HepG2 (cell line): ENCODE measurements around the gene MCAM. TPM values are rescaled to one million over a fixed set of nuclear protein-coding genes. Genes with fewer than 3 reads are reported as not detected.

ENCODE experiments used
- ATAD3A ChIP-seq: sonication (generic); formaldehyde crosslinking; IDR thresholded peaks from 2 replicates; pipeline ENCODE4 v1.4.0; 2020; ENCODE audit warnings: missing genetic modification reagents
- ATF7-NPFF ChIP-seq: sonication (generic); formaldehyde crosslinking; IDR thresholded peaks from 2 replicates; pipeline ENCODE4 v1.8.1; 2023; ENCODE audit warnings: mild to moderate bottlenecking, low read depth, missing genetic modification reagents, moderate library complexity
- CHD2 ChIP-seq: IDR thresholded peaks from 2 replicates; pipeline ENCODE4 v1.6.1; 2011; ENCODE audit warnings: low read depth, low read length, improper control_type of control experiment
- ERF ChIP-seq: IDR thresholded peaks from 2 replicates; pipeline ENCODE4 v1.6.1; 2018; ENCODE audit warnings: missing biosample characterization, missing genetic modification reagents
- HDAC2 ChIP-seq: sonication (generic); formaldehyde crosslinking; IDR thresholded peaks from 2 replicates; pipeline ENCODE4 v1.4.0; 2020; ENCODE audit warnings: missing genetic modification reagents
- HINFP ChIP-seq: sonication (generic); formaldehyde crosslinking; IDR thresholded peaks from 2 replicates; pipeline ENCODE4 v1.4.0; 2020; ENCODE audit warnings: low read depth, mild to moderate bottlenecking, missing genetic modification reagents
- HNRNPL ChIP-seq: fragments of 200-400 bp; formaldehyde crosslinking; IDR thresholded peaks from 2 replicates; pipeline ENCODE4 v1.6.1; 2017; ENCODE audit warnings: mild to moderate bottlenecking, low read depth, low read length
- KLF15 ChIP-seq: sonication (generic); formaldehyde crosslinking; IDR thresholded peaks from 2 replicates; pipeline ENCODE4 v1.8.1; 2023; ENCODE audit warnings: borderline replicate concordance, mild to moderate bottlenecking, inconsistent platforms, missing genetic modification reagents, mixed read lengths
- KLF16 ChIP-seq, 2 experiments: sonication (generic) in 1 of 2; formaldehyde crosslinking in 1 of 2; IDR thresholded peaks; 2 replicates each; pipeline versions ENCODE4 v1.6.1 to v1.8.0; 2016 to 2023; ENCODE audit warnings: missing genetic modification reagents in 2 of 2, missing compliant biosample characterization in 1 of 2
- KMT2B ChIP-seq: IDR thresholded peaks from 2 replicates; pipeline ENCODE4 v1.6.1; 2016; ENCODE audit warnings: missing genetic modification reagents, missing compliant biosample characterization
- MED1 ChIP-seq: sonication (generic); formaldehyde crosslinking; IDR thresholded peaks from 2 replicates; pipeline ENCODE4 v1.4.0; 2020; ENCODE audit warnings: missing genetic modification reagents
- MLX ChIP-seq: IDR thresholded peaks from 2 replicates; pipeline ENCODE4 v1.6.1; 2016
- MXD3 ChIP-seq: IDR thresholded peaks from 2 replicates; pipeline ENCODE4 v1.6.1; 2016; ENCODE audit warnings: mild to moderate bottlenecking, missing biosample characterization, missing genetic modification reagents
- NR2F1 ChIP-seq, 2 experiments: fragments of 450-650 bp in 1 of 2; formaldehyde crosslinking in 1 of 2; IDR thresholded peaks; 2 replicates each; pipeline versions ENCODE4 v1.5.0 to v1.6.1; 2016 to 2020; ENCODE audit warnings: mild to moderate bottlenecking in 1 of 2, missing compliant biosample characterization in 1 of 2, missing genetic modification reagents in 1 of 2, moderate library complexity in 1 of 2
- PAWR ChIP-seq: sonication (generic); formaldehyde crosslinking; IDR thresholded peaks from 2 replicates; pipeline ENCODE4 v1.4.0; 2020; ENCODE audit warnings: missing genetic modification reagents, mild to moderate bottlenecking, borderline replicate concordance
- PHF5A ChIP-seq: IDR thresholded peaks from one replicate; pipeline ENCODE4 v1.6.1; 2018; ENCODE audit warnings: low read depth, missing genetic modification reagents; ENCODE audit not compliant: unreplicated experiment
- SAP130 ChIP-seq: IDR thresholded peaks from 2 replicates; pipeline ENCODE4 v1.6.1; 2016; ENCODE audit warnings: low read depth
- SOX6 ChIP-seq, 2 experiments: fragments of 450-650 bp in 1 of 2; sonication (generic) in 1 of 2; formaldehyde crosslinking in 1 of 2; IDR thresholded peaks; 2 replicates each; pipeline versions ENCODE4 v1.4.0 to v1.6.1; 2017 to 2020; ENCODE audit warnings: antibody characterized with exemption in 1 of 2, mild to moderate bottlenecking in 1 of 2, missing genetic modification reagents in 1 of 2
- ZBTB21 ChIP-seq: sonication (generic); formaldehyde crosslinking; IDR thresholded peaks from 2 replicates; pipeline ENCODE4 v1.4.0; 2020; ENCODE audit warnings: missing genetic modification reagents
- ZNF383 ChIP-seq: sonication (generic); formaldehyde crosslinking; IDR thresholded peaks from 2 replicates; pipeline ENCODE4 v1.4.0; 2020; ENCODE audit warnings: missing genetic modification reagents, mild to moderate bottlenecking, borderline replicate concordance
- ZNF496 ChIP-seq: sonication (generic); formaldehyde crosslinking; IDR thresholded peaks from 2 replicates; pipeline ENCODE4 v1.8.1; 2023; ENCODE audit warnings: mild to moderate bottlenecking, moderate library complexity, missing genetic modification reagents; ENCODE audit not compliant: insufficient replicate concordance
- ZNF513 ChIP-seq: sonication (generic); formaldehyde crosslinking; conservative IDR thresholded peaks from 2 replicates; pipeline ENCODE4 v1.5.0; 2020; ENCODE audit warnings: missing genetic modification reagents
- ZNF674 ChIP-seq: sonication (generic); formaldehyde crosslinking; IDR thresholded peaks from 2 replicates; pipeline ENCODE4 v1.5.0; 2020; ENCODE audit warnings: low read depth, mild to moderate bottlenecking, missing genetic modification reagents
- ZNF816 ChIP-seq: sonication (generic); formaldehyde crosslinking; IDR thresholded peaks from 2 replicates; pipeline ENCODE4 v1.8.0; 2022; ENCODE audit warnings: missing genetic modification reagents, mild to moderate bottlenecking, borderline replicate concordance
- ZSCAN20 ChIP-seq: sonication (generic); formaldehyde crosslinking; IDR thresholded peaks from 2 replicates; pipeline ENCODE4 v1.4.0; 2020; ENCODE audit warnings: missing genetic modification reagents, mild to moderate bottlenecking, borderline replicate concordance
- ZSCAN25 ChIP-seq: sonication (generic); formaldehyde crosslinking; IDR thresholded peaks from 2 replicates; pipeline ENCODE4 v1.8.0; 2022; ENCODE audit warnings: mild to moderate bottlenecking, missing genetic modification reagents
- polyA plus RNA-seq, 8 experiments: library from polyadenylated mRNA; depleted of rRNA in 3 of 8; stranded (reverse) in 7 of 8; unstranded in 1 of 8; fragments of >200 nt; fragmentation: Illumina TruSeq in 4 of 8; extraction: Trizol in 4 of 8; gene quantifications; 2 replicates each; pipeline versions ENCODE4 v1.2.1 to v1.2.3, GENCODE V29; 2011 to 2016; ENCODE audit warnings: low read depth in 4 of 8, missing spikeins in 1 of 8, mixed read lengths in 1 of 8; ENCODE audit not compliant: insufficient read depth in 1 of 8
- total RNA-seq, 5 experiments: library from RNA; depleted of rRNA; stranded (reverse); fragments of >200 nt; fragmentation: Illumina TruSeq; extraction: Trizol; gene quantifications; 2 replicates each; pipeline ENCODE4 v1.2.3, GENCODE V29; 2016; ENCODE audit warnings: low read depth in 1 of 5

Gene MCAM
- total and polyA plus RNA-seq, 2 of the 13 experiments (the other 11 are each of a cell fraction or from before 2014, with no cell fraction given): 12.1 to 15.2 TPM

GRCh38 chr11:119352857-119353260 lies 35.9 kb upstream of the MCAM start (continued):
- TF ChIP-seq ZNF383 (CRISPR knock-in tag): no peak
- no peak for TF ChIP-seq NR2F1 (CRISPR knock-in tag; IDR thresholded peaks at IDR 0.05)
- no peak for TF ChIP-seq CHD2
- TF ChIP-seq ATF7-NPFF: no peak
- TF ChIP-seq ZSCAN25: peak; percentile 71; the same call in 1 of the 2 replicates
- peak; percentile 85 for TF ChIP-seq HDAC2 (CRISPR knock-in tag)
- TF ChIP-seq KLF15 (CRISPR knock-in tag): no peak
- TF ChIP-seq ZNF674 (CRISPR knock-in tag): no peak
- no peak for TF ChIP-seq ZNF496 (CRISPR knock-in tag)
- peak in 1 of 2 experiments; percentile 41; a peak in 1 of 4 replicates for TF ChIP-seq KLF16 (CRISPR knock-in tag; IDR thresholded peaks at IDR 0.05)
- peak; percentile 53; the same call in 1 of the 2 replicates for TF ChIP-seq ERF
- no peak for TF ChIP-seq ZNF513 (CRISPR knock-in tag)
- no peak for TF ChIP-seq ZBTB21 (CRISPR knock-in tag)
- TF ChIP-seq ZNF816: no peak
- no peak for TF ChIP-seq KMT2B (CRISPR knock-in tag)
- TF ChIP-seq SOX6 (IDR thresholded peaks at IDR 0.05): no peak
- peak; percentile 82 for TF ChIP-seq SOX6 (CRISPR knock-in tag; IDR thresholded peaks at IDR 0.05)
- TF ChIP-seq MXD3 (CRISPR knock-in tag): no peak
- peak; percentile 31; the same call in 1 of the 2 replicates for TF ChIP-seq MED1
- TF ChIP-seq HINFP: peak; percentile 98
- no peak for TF ChIP-seq HNRNPL
- TF ChIP-seq PAWR (CRISPR knock-in tag): no peak
- no peak for TF ChIP-seq PHF5A (CRISPR knock-in tag)
- no peak for TF ChIP-seq ZSCAN20
- TF ChIP-seq SAP130 (CRISPR knock-in tag): peak; percentile 60
- no peak for TF ChIP-seq ATAD3A (CRISPR knock-in tag)
- no peak for TF ChIP-seq MLX
